ENCODE measurements around the gene GNAI2.
"Not testable (repeated sequence)": the region's sequence is repeated elsewhere in the genome, so short reads cannot be mapped to it uniquely, and the experiment has no call there.

Gene GNAI2

GRCh38 chr3:50241713-50242380 is 5.8 kb downstream of the GNAI2 start:
- Histone ChIP-seq H3K36me3 (ENCODE audit: insufficient read depth) (no peaks in the 10 kb centered on the region), H2AFZ (ENCODE audit: low read depth) (no peak overlapping the region), H3K27me3 (ENCODE audit: insufficient read depth, low read depth) (no peaks in the 10 kb centered on the region), H3K4me2 (no peak overlapping the region), H3K9ac (no peak overlapping the region), H3K79me2 (ENCODE audit: insufficient read depth, low read depth) (peaks cover 37% of the 10 kb centered on the region), H3K4me3 (IDR thresholded peaks at IDR 0.05; ENCODE audit: insufficient read depth, low read depth, low read length) (no peak overlapping the region), H3K4me1 (ENCODE audit: low read depth, poor library complexity, severe bottlenecking) (peaks cover 2% of the 10 kb centered on the region), H3K27ac (no peak overlapping the region), H4K20me1 (ENCODE audit: insufficient read depth) (no peaks in the 10 kb centered on the region)
- TF ChIP-seq CTCF (conservative IDR thresholded peaks at IDR 0.05; ENCODE audit: low read depth, low read length): no peak

GRCh38 chr3:50242381-50242770 is 6.4 kb downstream of the GNAI2 start:
- Histone ChIP-seq H3K36me3 (ENCODE audit: insufficient read depth) (no peaks in the 10 kb centered on the region), H3K27me3 (ENCODE audit: insufficient read depth, low read depth) (no peaks in the 10 kb centered on the region), H4K20me1 (ENCODE audit: insufficient read depth) (no peaks in the 10 kb centered on the region), H3K4me3 (IDR thresholded peaks at IDR 0.05; ENCODE audit: insufficient read depth, low read depth, low read length) (no peak overlapping the region), H3K79me2 (ENCODE audit: insufficient read depth, low read depth) (peaks cover 37% of the 10 kb centered on the region), H3K9ac (no peak overlapping the region), H2AFZ (ENCODE audit: low read depth) (no peak overlapping the region), H3K4me2 (no peak overlapping the region), H3K27ac (no peak overlapping the region), H3K4me1 (ENCODE audit: low read depth, poor library complexity, severe bottlenecking) (peaks cover 7% of the 10 kb centered on the region)
- no peak for TF ChIP-seq CTCF (conservative IDR thresholded peaks at IDR 0.05; ENCODE audit: low read depth, low read length)

- H3K27me3 ChIP-seq (ENCODE audit: insufficient read depth, low read depth): no peaks in the 10 kb centered on the region
- H3K79me2 ChIP-seq (ENCODE audit: insufficient read depth, low read depth): peaks cover 40% of the 10 kb centered on the region; the same call in 1 of the 2 replicates
- no peak overlapping the region for H2AFZ ChIP-seq (ENCODE audit: low read depth)
- H3K4me3 ChIP-seq (IDR thresholded peaks at IDR 0.05; ENCODE audit: insufficient read depth, low read depth, low read length): no peak overlapping the region
- H3K4me2 ChIP-seq: no peak overlapping the region
- H3K4me1 ChIP-seq (ENCODE audit: low read depth, poor library complexity, severe bottlenecking): peaks cover 11% of the 10 kb centered on the region
- H4K20me1 ChIP-seq (ENCODE audit: insufficient read depth): no peaks in the 10 kb centered on the region
- H3K36me3 ChIP-seq (ENCODE audit: insufficient read depth): no peaks in the 10 kb centered on the region
- no peak overlapping the region for H3K9ac ChIP-seq
- H3K27ac ChIP-seq: no peak overlapping the region
- TF ChIP-seq CTCF (conservative IDR thresholded peaks at IDR 0.05; ENCODE audit: low read depth, low read length): no peak
Observed at GRCh38 chr3:50242851-50243542, 7.0 kb downstream of the GNAI2 start.

GRCh38 chr3:50243543-50243895 is 7.5 kb downstream of the GNAI2 start:
- H3K27ac ChIP-seq: no peak overlapping the region
- H3K4me2 ChIP-seq: no peak overlapping the region
- H3K79me2 ChIP-seq (ENCODE audit: insufficient read depth, low read depth): peaks cover 37% of the 10 kb centered on the region; the same call in 1 of the 2 replicates
- H3K36me3 ChIP-seq (ENCODE audit: insufficient read depth): no peaks in the 10 kb centered on the region
- no peak overlapping the region for H2AFZ ChIP-seq (ENCODE audit: low read depth)
- H3K9ac ChIP-seq: no peak overlapping the region
- H3K4me1 ChIP-seq (ENCODE audit: low read depth, poor library complexity, severe bottlenecking): peaks cover 11% of the 10 kb centered on the region
- no peaks in the 10 kb centered on the region for H4K20me1 ChIP-seq (ENCODE audit: insufficient read depth)
- no peaks in the 10 kb centered on the region for H3K27me3 ChIP-seq (ENCODE audit: insufficient read depth, low read depth)
- no peak overlapping the region for H3K4me3 ChIP-seq (IDR thresholded peaks at IDR 0.05; ENCODE audit: insufficient read depth, low read depth, low read length)
- no peak for TF ChIP-seq CTCF (conservative IDR thresholded peaks at IDR 0.05; ENCODE audit: low read depth, low read length)

GRCh38 chr3:50244813-50245212 is 8.8 kb downstream of the GNAI2 start:
- not testable (repeated sequence) for H4K20me1 ChIP-seq (ENCODE audit: insufficient read depth); H3K4me2 ChIP-seq; H3K9ac ChIP-seq

More at GRCh38 chr3:50244813-50245212, 8.8 kb downstream of the GNAI2 start:
- not testable (repeated sequence) for H3K4me3 ChIP-seq (IDR thresholded peaks at IDR 0.05; ENCODE audit: insufficient read depth, low read depth, low read length); H3K27me3 ChIP-seq (ENCODE audit: insufficient read depth, low read depth); H2AFZ ChIP-seq (ENCODE audit: low read depth); H3K27ac ChIP-seq; H3K36me3 ChIP-seq (ENCODE audit: insufficient read depth)
- Histone ChIP-seq H3K79me2 (ENCODE audit: insufficient read depth, low read depth) (peaks cover 32% of the 10 kb centered on the region; the same call in 1 of the 2 replicates), H3K4me1 (ENCODE audit: low read depth, poor library complexity, severe bottlenecking) (peaks cover 11% of the 10 kb centered on the region)

Data from KMS-11 (cell line).